HEK293T (cell line): Measurements from ENCODE around the gene RBAK.

Experiments used
- ARNT ChIP-seq: fragments of 450-650 bp; IDR thresholded peaks from 2 replicates; pipeline ENCODE4 v1.6.1; 2017; ENCODE audit warnings: mild to moderate bottlenecking
- BHLHE40 ChIP-seq: fragments of 450-650 bp; IDR thresholded peaks from 2 replicates; pipeline ENCODE4 v1.6.1; 2016; ENCODE audit warnings: mild to moderate bottlenecking, moderate library complexity, borderline replicate concordance
- ELF4 ChIP-seq: fragments of 450-650 bp; IDR thresholded peaks from 2 replicates; pipeline ENCODE4 v1.6.1; 2017; ENCODE audit warnings: antibody characterized with exemption
- FOXK2 ChIP-seq: fragments of 450-650 bp; IDR thresholded peaks from 2 replicates; pipeline ENCODE4 v1.6.1; 2016; ENCODE audit warnings: mild to moderate bottlenecking
- TARDBP ChIP-seq: fragments of 450-650 bp; IDR thresholded peaks from 2 replicates; pipeline ENCODE4 v1.6.1; 2016
- TF ChIP-seq, protein P1 (sequence below): fragments of 450-650 bp; IDR thresholded peaks from 2 replicates; pipeline ENCODE4 v1.6.1; 2016

DNA sequence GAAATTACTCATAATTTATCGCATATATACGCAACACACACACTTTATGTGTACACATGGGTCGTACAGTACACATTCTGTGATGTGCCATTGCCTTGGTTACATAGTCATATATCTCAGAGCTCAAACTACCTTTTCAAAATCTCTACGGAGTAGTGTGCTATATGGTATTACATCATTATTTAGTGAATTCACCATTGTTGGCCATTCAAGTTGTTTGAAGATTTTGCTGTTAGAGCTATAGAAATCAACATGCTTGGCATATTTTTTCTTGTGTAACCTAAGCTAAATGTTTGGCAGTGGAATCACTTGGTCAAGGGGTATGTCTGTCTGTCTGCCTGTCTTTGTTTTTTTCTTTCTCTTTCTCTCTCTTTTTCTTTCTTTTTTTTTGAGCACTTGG is 44.7 kb upstream of the RBAK start:
- TF ChIP-seq FOXK2: no peak
- TF ChIP-seq ELF4: no peak
- TF ChIP-seq, protein P1, sequence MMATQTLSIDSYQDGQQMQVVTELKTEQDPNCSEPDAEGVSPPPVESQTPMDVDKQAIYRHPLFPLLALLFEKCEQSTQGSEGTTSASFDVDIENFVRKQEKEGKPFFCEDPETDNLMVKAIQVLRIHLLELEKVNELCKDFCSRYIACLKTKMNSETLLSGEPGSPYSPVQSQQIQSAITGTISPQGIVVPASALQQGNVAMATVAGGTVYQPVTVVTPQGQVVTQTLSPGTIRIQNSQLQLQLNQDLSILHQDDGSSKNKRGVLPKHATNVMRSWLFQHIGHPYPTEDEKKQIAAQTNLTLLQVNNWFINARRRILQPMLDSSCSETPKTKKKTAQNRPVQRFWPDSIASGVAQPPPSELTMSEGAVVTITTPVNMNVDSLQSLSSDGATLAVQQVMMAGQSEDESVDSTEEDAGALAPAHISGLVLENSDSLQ: no peak
- no peak for TF ChIP-seq BHLHE40
- no peak for TF ChIP-seq TARDBP
- TF ChIP-seq ARNT: no peak
